HCT116 (cell line): ENCODE data around the gene PGAP3. TPM values are rescaled to one million over a fixed set of nuclear protein-coding genes. Genes with fewer than 3 reads are reported as not detected.

ENCODE experiments used
- microRNA-seq: library from miRNA; unstranded; fragments of <30 nt; microRNA quantifications from one replicate; pipeline ENCODE4, GENCODE V29; 2016; ENCODE audit warnings: borderline number of aligned reads
- total RNA-seq: library from RNA; stranded (reverse); gene quantifications from one replicate; pipeline ENCODE4 v1.2.1, GENCODE V29; 2021; ENCODE audit not compliant: unreplicated experiment

Gene PGAP3
- total RNA-seq, 1 experiment from 2014 or later, result 15.2 TPM

Small RNA genes within 50 kb of the gene (microRNA-seq; reads per million reads assigned to microRNA genes)
- gene MIR4728, result 2.4 reads per million

Other genes starting within 250 kb of the PGAP3 start
- 55.7 TPM for gene MED1, start 236.8 kb downstream of the PGAP3 start, total RNA-seq
- 51.2 TPM for gene CDK12, start 226.6 kb downstream of the PGAP3 start, total RNA-seq
- not detected for gene NEUROD2, start 80.1 kb downstream of the PGAP3 start, total RNA-seq
- 0.49 TPM for gene PPP1R1B, start 61.1 kb downstream of the PGAP3 start, total RNA-seq
- 73.9 TPM for gene STARD3, start 50.9 kb downstream of the PGAP3 start, total RNA-seq
- gene TCAP, start 22.7 kb downstream of the PGAP3 start, total RNA-seq, result 1.5 TPM
- not detected for gene PNMT, start 19.6 kb downstream of the PGAP3 start, total RNA-seq
- gene ERBB2, start 12.0 kb upstream of the PGAP3 start, total RNA-seq, result 75.8 TPM
- 73.9 TPM for gene MIEN1, start 42.5 kb upstream of the PGAP3 start, total RNA-seq
- 51.9 TPM for gene GRB7, start 49.9 kb upstream of the PGAP3 start, total RNA-seq
- gene IKZF3, start 176.3 kb upstream of the PGAP3 start, total RNA-seq, result 0.30 TPM
- not detected for gene ZPBP2, start 180.1 kb upstream of the PGAP3 start, total RNA-seq
- 22.2 TPM for gene GSDMB, start 230.6 kb upstream of the PGAP3 start, total RNA-seq
- 46.9 TPM for gene ORMDL3, start 239.5 kb upstream of the PGAP3 start, total RNA-seq
- not detected for gene LRRC3C, start 239.7 kb upstream of the PGAP3 start, total RNA-seq